Activated T-helper 1 cell treated with Interleukin-2 at 50 U/mL for 16 hours (primary cell): Measurements from ENCODE around the gene SPATA24.
A peak's percentile ranks its signal among the peaks of the same experiment; 100 is the strongest.
"Not testable (repeated sequence)": the region's sequence is repeated elsewhere in the genome, so short reads cannot be mapped to it uniquely, and the experiment has no call there.

Experiments
- DNase-seq: peaks from one replicate; pipeline ENCODE4 v3.0.0-alpha.2; 2020; ENCODE audit warnings: low read depth

The SPATA24 gene

DNA sequence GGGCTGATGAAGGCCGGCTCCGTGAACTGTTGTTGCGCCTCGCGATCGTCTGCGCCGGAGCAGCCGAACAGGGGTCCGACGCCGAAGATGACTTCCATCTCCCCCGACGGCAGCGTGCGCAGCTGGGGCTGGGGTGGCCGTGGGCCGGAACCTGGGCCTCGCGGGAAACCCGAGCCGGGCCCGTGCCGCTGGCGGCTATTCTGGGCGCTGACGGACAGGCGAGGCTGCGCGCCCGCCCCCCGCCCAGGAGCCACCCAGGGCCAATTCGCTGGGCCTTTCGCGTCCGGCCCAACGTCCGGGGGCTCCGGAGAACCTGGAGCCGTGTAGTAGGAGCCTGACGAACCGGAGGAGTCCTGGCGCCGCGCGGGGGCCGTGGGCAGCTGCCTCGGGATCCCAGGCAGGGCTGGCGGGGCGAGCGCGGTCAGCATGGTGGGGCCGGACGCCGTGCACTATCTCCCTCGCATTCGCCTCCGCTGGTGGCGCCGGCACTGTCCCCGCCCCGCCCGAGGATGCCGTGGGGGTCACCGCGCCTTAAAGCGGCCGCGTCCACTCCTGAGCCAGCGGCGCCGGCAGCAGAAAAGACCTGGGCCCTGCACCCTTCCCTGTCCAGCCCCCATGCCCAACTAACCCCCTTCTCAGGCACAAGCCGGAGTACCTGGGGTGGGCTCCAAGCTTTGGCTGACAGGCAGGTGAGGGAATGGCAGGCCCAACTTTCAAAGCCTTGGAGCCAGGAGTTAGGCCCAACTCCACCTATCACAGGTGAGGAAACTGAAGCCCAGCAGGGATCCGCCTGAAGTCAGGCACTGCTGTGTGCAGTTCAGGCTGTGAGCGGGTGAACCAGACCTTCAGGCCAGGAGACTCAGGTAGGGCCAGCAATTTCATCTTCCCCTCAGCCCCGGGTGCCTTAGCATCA lies 9.0 kb downstream of the SPATA24 start, which contains the start of gene PROB1:
TSS of gene PROB1 (minus strand) at position 451 of the 913 bp plus-strand sequence. CDS start at position 428, 23 bp downstream.
- DNase-seq: no peak

DNA sequence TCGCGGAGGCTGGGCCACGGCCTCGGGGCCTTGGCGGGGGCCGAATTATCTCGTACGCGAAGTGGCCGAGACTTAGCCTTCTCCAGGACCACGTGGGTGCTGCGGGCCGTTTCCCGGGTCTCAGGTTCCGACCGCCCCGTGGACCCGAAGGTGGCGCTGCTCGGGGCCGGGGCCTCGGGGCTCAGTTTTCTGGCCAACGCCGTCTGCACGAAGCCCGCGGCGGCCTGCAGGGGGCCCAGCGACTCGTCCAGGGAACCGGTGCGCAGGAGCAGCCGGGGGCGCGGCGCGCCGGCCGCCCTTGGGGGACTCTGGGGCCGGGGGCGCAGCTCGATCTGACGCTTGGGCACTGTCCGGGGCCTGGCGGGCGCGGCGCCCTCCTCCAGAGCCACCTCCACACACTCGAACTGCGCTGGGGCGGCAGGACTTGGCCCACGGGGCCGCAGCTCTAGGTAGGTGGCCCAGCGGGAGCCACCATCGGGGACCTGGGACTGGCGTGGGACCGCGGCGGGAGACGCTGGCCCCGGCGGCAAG lies 9.7 kb downstream of the SPATA24 start:
- DNase-seq: peak; percentile 45

DNA sequence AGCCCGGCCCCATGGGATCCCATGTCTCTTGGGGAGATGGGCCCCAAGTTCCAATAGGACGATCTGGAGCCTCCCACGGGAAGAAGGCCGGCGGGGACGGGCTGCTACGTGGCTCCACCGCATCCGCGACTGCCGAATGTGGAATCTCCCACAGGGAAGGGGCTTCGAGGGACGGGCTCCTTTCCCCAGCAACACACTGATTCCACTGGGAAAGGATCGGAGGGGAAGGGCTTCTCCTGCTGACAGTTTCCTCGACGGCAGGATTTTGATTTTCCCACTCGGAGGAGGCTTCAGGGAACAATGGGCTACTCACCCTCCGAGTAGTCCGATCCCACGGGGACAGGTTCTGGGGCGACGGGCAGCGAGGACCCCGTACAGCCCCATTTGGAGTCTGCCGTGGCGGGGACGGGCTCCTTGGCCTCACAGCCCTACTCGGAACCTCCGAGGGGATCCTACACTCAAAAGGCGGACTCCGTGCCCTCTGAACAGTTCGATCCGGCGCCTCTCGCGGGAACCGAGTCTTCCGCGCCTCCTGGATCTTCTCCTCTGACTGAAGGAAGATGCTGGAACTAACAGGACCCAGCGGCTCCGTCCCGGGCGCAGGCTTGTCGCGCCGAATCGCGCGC lies 10.3 kb downstream of the SPATA24 start:
- no peak for DNase-seq

DNA sequence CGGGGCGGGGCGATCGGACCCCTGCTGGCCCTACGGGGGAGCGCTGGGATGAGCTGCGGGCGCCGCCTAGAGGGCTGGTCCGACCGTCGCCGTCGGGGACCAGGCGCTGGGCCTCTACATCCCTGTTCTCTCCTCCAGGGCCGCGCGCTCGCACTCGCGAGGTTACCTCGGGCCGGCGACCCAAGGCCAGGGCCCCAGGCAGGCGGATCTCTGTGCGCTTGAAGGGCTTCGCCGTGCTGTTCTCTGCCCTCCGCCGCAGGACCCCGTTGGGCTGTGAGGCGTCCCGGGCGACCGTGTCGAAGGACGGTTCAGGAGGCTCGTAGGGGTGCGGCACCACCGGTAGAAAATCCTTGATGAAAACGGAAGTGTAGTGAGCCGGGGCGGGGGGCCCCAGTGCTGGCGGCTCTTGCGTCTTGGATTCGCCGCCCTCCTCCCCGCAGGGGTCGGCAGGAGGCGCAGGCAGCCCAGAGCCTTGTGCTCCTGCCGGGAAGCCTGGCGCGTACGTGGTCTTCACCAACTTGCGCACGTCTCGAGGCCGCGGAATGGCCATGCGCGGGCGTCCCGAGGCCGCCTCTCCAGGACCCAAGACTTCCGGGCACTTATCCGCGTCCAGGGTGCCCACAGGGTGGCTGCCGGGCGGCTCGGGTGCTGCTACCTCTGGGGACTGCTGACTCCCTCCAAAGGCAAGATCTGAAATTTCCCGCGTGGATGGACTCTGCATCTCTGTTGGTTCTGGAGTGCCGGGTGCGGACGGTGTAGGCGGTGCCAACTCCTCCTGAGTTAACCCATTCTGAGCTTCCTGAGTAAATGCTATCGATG lies 11.0 kb downstream of the SPATA24 start:
- DNase-seq: peak; percentile 57

DNA sequence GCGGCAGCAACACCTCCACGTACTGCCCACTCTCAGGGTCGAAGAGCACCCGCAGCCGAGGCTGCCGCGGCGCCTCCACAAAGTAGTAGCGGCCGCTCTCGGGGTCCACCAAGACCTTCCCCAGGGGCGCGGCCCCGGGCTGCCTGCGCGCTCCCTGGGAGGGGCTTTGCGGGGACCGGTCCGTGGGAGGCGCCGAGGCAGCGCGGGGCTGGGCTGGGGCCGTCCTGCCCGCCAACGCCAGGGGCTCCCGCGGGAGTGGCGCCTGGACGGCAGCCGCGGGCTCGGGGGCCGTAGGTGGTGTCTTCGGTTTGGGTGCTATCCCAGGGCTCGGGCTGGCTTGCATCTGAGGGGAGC lies 11.6 kb downstream of the SPATA24 start:
- no peak for DNase-seq

DNA sequence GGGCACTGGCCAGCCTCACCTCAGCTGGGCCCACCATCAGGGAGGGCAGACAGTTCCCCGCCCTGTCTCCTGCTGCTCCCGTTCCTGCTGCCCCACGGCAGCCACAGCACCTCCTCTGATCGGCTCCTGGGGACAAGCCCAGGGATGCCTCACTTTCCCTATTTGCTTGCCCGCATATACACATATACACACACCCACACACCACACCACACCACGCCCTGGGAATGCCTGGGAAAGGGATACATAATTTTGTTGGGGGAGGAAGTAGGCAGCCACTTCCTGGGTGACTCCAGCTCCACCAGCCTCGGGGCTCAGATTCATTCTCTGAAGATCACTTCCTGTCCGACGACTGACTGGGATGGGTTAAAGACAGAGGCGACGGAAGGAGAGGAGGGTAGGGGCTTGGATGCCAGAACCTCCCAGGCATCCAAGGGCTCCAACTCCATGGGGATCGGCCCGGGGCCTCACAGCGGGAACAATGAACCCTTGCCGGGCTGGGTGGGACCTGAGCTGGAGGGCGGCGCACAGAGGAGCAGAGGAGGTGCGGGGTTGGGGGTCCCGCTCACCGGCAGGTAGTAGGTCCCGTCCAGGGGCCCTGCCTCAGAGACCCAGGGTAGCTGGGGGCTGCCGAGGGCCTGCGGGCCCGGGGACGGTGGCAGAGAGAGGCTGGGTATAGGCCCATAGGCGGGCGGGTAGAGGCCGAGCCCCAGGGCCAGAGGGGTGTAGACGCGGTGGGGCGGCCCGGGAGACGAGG lies 12.1 kb downstream of the SPATA24 start:
- no peak for DNase-seq

DNA sequence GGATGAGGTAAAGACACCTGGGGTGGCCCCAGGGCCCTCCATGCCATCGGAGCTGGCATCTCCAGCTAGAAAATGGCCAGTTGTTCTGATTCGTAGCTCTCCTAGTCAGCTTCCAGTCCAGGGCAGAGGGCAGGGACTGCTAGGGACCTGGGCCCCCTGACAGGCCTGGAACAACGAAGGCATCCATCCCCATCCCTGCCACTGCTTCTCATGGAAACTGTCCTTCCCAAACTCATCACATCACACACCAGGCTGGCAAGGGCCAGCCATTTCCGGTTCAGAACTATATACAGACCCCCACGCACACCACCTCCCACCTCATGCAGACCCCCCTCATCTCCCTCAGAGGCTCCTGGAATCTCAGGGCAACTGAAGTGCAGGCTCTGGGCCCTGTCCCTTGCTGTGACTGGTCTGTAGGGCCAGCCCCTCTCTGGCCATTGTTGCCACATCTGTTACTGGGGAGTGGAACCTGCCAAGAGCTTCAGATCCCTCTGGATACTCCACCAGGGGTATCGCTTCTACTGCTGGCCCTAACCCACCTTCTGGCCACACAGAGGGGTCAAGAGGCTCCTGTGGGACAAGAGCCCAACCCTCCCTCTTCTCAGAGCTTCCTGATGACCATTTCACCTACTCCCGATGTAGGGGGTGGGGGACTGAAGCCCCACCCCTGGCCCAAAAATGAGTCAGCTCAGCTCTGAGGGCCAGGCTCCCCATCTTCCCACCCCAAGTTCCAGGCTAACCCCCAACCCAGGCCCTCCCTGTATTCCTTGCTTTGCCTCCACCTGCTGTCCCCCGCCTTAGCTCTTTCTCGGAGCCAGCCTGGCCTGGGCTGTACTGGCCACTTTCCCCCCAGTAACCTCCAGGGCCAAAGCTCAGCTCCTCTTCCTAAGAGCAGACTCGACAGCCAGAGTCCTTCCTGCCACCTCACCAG lies 13.0 kb downstream of the SPATA24 start:
- no peak for DNase-seq

DNA sequence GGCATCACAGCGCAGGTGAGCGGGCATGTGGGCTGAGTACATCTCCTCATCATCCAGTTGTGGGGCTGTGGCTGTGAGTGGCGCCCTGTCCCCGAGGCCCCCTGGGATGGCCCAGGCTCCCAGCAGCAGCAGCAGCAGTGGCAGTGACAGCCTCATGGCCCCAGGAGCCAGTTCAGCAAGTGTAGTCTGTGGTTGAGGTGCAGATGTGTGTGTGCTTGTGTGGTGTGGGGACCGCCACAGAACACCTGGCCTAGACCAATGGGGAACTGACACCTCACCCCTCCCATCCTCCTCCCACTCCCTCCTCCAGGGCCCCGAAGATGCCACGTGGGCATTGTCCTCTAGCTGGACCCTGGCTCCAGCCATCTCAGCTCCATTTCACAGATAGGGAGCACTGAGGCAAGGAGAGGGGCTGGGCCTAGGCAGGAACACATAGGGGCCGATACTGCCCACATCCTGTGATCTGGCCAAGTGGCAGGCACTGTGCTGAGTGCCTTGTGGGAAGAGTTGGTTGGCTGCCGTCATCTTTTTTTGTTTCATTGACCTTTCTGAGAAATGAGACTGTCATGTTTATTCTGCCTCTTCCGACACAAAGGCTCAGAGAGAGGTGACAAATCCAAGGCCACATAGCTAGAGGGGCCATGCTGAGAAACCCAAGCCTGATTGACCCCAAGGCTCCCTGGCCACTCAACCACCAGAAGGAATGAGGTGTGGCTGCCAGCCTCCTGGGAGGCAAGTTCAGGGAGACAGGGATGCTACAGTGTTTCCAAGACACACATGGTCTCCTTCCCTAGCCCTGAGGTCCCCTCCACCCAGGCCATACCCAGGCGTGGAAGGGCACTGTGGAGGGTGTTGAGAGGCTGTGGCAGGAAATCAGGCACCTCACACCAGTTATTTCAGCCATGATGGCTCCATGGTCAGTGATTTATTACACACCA lies 13.9 kb downstream of the SPATA24 start, which contains the start of gene MZB1:
TSS of gene MZB1 (minus strand) at position 213 of the 938 bp plus-strand sequence. CDS start at position 156, 57 bp downstream.
- peak; percentile 25 for DNase-seq

DNA sequence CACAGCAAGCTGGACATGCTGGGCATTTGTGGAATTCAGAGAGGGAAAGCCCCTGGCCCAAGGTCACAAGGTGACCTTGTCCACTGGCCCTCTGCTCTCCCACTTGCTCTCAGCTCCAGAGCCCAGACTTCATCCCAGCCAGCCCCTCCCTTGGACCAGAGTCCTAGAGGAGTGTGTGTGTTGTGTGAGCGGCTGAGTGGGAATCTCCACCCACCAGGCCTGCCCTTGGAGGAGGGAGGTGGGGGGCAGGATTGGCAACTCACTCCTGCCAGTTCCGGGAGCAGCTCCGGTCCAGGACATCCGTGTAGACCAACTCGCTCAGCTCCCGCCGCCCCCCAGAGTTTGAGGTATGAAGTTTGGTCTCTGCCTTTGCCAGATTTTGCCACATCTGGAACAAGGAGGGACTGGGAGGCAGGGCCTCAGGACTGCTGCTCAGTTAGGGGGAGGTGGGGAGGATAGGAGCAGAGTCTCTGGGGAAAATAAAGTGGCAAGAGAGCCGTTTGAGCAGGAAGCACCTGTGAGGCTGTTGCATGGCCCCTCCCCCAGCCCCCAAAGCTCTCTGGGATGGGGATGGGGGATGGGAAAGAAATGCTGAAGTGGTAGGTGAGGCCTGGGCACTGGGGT lies 15.6 kb downstream of the SPATA24 start:
- no peak for DNase-seq

DNA sequence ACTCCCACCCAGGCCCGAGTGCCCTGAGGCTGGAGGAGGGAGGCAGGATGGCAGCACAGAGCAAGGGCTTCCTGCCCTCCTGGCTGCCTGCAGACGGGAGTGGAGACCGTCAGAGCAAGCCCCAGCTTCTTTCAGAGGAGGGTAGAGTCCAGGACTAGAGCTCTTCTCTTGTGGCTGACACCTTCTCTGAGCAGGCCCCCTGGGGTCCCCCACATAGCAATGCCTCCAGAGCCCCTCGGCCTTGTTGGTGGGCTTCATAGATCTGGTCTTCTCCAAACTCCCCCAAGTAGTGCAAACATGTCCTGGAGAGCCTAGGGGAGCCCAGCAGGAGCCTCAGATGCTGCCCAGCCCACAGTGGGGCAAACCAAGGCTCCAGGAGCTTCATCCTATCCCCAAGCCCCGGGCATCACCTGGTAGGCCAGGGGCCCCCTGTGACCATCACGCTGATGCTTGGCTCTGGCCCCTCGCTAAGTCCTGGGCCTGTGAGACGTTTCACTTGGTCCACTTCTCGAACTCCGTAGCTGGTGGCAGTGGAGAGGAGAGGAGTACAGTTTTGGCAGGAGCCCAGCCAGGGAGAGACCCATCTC lies 16.2 kb downstream of the SPATA24 start:
- no peak for DNase-seq

DNA sequence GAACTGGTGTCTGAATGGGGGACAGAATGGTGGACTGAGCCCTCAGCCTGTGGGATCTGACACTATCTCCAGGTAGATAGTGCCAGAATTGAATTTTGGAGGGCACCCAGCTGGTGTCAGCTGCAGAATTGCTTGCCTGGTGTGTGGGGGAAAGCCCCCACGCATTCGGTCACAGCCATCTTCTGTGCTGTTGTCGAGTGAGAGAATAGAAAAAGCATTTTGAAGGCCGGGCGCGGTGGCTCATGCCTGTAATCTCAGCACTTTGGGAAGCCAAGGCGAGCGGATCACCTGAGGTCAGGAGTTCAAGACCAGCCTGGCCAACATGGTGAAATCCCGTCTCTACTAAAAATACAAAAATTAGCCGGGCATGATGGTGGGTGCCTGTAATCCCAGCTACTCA lies 16.9 kb downstream of the SPATA24 start:
- not testable (repeated sequence) for DNase-seq

DNA sequence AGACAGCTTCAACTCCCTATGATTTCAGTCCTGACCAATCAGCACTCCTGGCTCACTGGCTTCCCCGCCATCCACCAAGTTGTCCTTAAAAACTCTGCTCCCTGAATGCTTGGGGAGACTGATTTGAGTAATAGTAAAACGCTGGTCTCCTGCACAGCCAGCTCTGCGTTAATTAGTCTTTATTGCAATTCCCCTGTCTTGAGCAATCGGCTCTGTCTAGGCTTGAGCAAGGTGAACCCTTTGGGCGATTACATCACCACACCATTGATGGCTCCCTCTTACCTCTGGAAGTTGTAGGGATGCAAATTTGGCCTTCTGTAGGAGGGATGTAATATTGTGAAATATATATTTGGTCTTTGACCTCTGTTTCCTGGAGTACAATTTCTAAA lies 17.8 kb downstream of the SPATA24 start:
- DNase-seq: no peak

DNA sequence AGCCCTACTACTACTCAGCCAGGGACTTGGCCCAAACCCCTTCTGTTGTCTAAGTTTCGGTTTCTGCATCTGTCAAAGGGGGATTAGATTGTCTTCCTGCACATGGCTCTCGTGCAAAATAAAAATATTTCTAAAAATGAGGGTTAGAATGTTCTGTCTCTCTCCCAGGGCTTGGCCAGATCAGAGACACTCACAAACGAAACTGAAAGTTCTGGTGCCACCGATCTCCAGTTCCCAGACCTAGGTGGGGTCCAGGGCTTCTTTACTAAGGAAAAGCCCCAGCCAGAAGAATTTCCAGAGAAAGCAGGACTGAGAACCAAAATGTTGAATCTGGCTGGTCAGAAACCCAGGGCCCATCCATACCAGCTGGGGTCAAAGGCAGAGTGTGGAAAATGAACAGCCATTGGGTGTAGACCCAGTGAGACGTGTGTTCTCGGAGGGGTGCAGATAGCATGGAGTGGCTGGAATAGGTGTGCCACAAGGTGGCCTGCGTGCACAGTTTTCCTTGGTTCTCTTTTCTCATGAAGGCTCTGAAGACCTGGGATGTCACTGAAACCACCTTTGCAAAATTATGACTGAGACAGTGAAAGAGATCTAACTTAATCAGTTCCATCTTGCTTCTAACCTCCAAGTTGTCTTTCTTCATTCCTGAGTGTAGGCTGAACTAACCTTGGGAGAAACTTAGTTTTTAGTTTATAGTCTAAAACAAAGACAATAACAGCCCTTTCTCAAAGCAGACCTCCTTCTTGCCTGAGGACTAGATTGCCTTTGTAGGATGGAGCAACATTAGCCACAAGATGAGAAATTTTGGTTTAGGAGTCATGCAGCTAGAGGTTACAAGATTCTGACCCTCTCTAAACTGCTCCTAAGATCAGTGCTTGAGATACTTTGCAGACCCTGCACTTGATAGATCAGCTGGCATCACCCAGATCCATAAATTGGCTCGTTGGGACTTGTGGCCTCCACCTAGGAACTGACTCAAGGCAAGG lies 18.5 kb downstream of the SPATA24 start:
- no peak for DNase-seq

DNA sequence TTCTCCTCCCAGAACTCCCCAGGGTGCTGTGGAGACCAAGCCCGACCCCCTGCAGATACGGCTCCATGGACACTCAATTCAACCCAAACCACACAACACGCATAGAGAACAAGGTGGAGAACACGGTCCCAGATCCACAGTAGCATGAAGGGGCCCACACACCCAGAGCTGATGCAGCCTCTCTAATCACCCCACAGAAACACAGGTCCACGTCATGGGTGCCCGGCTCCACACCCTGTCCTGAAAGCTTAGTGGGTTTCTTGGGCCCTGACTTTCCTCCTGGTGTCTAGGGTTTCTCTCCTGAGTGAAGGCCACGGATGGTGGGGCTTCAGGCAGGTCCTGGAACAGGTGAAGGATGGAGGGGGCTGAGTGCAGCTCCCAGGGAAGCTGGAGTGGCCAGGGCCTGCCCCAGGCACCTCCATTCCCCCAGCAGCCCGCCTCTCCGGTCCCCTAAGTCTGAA lies 19.3 kb downstream of the SPATA24 start:
- DNase-seq: no peak

DNA sequence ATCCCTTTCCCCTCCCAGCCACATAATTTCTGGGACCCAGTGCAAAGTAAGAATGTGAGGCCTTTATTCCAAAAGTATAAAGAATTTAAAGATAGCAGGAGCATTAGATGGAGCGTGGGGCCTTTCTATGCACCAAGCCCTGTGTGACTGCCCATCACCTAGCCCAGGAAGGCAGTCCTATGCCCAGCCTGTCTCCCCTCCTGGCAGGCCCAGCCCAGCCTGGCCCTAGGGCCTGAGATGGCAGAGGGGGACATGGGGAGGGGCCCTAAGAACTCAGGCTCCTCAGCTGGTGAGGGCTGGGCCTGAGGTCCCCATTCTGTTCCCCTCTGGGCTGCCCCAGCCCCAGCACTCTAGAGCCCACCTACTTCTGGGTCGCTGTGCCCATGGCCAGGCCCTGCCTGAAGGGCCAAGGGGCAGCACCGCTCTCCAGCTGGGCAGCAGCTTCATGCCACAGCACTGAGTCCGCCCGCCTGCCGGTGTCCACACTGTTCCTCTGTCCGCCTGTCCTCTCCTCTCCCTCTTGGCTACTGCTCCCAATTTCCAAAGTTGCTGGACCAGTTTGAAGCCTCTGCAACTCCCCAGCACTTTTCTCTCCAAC lies 19.8 kb downstream of the SPATA24 start:
- DNase-seq: no peak

DNA sequence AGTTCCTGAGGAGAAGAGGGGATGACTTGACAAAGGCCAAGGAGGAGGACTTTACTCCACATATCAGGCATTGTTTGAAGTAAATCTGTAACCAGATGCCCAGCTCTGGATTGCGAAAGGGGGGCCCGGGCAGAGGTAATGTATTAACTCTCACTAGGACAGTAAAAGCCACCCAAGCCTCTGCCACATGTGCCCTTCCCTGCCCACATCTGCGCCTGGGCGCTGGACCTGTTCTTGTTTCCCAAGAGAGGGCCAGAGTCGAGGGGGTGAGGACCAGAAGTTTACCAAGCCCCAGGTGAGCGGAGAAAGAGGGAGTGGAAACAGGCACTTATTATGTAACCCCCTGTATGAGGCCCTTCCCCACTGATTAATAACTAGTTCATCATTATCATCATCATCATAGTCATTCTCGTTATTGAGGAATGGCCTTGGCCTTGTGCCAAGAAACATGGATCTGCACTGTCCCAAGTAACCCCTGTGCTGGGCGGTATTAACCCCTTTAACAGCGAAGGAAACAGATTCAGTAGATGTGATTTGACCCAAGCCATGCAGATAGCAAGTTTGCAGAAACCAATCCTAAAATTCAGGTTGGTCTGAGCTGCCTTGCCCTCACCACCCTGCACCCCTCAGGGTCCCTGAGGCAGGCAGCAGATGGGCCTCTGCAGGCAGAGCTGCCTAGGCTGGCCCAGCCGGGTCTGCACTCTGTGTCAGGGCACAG lies 20.5 kb downstream of the SPATA24 start, which contains the start of gene SLC23A1:
TSS of gene SLC23A1 (minus strand) at position 23 of the 718 bp plus-strand sequence. CDS start 44 bp downstream, outside the sequence.
- no peak for DNase-seq
